Activated CD4-positive, alpha-beta T cell treated with anti-CD3 and anti-CD28 coated beads for 36 hours (primary cell): Measurements from ENCODE around the gene CHN1. TPM values are rescaled to one million over a fixed set of nuclear protein-coding genes. Genes with fewer than 3 reads are reported as not detected.

ENCODE experiments used
- ATAC-seq: fragments of 200-7000 bp; cut with Tn5 transposase; one replicate; pipeline ENCODE4 v1.10.0; 2021; ENCODE audit warnings: mild to moderate bottlenecking, moderate library complexity
- CTCF ChIA-PET: fragments of 350-600 bp; sonication (Branson Sonifier 250); formaldehyde crosslinking; loops from one replicate; lab custom pipeline; 2021; ENCODE audit warnings: antibody characterized with exemption; lab: Charles Lee
- POLR2A ChIA-PET: fragments of 350-600 bp; sonication (Branson Sonifier 250); formaldehyde crosslinking; loops from one replicate; lab custom pipeline; 2021; ENCODE audit warnings: antibody characterized with exemption, inconsistent platforms; lab: Charles Lee
- DNase-seq: peaks from one replicate; pipeline ENCODE4 v3.0.0-alpha.2; 2020
- H3K27ac Mint-ChIP-seq: one replicate; pipeline ENCODE4 v1.8.0; 2021; ENCODE audit warnings: mixed read lengths
- H3K27me3 Mint-ChIP-seq: one replicate; pipeline ENCODE4 v1.8.0; 2021; ENCODE audit warnings: mixed read lengths
- H3K36me3 Mint-ChIP-seq: one replicate; pipeline ENCODE4 v1.8.0; 2021; ENCODE audit warnings: low read depth, mixed read lengths
- H3K4me1 Mint-ChIP-seq: one replicate; pipeline ENCODE4 v1.8.0; 2021; ENCODE audit warnings: mixed read lengths
- H3K4me3 Mint-ChIP-seq: one replicate; pipeline ENCODE4 v1.8.0; 2021; ENCODE audit warnings: mild to moderate bottlenecking, moderate library complexity, mixed read lengths
- H3K9me3 Mint-ChIP-seq: one replicate; pipeline ENCODE4 v1.8.0; 2021; ENCODE audit warnings: low read depth, mixed read lengths
- intact Hi-C, 2 experiments: fragments of 100-400 bp; cut with DNase I in 1 of 2; cut with micrococcal nuclease in 1 of 2; formaldehyde crosslinking; loops; one replicate each; pipeline versions ENCODE4 v1.14.2 to v1.15.1; 2022 to 2024; cut with DNase I, micrococcal nuclease
- total RNA-seq, 2 experiments: library from RNA; stranded (reverse); gene quantifications; one replicate each; pipeline ENCODE4 v1.2.3, GENCODE V29; 2021

The CHN1 gene
- total RNA-seq, 2 experiments from 2014 or later = 3.8 TPM

DNA sequence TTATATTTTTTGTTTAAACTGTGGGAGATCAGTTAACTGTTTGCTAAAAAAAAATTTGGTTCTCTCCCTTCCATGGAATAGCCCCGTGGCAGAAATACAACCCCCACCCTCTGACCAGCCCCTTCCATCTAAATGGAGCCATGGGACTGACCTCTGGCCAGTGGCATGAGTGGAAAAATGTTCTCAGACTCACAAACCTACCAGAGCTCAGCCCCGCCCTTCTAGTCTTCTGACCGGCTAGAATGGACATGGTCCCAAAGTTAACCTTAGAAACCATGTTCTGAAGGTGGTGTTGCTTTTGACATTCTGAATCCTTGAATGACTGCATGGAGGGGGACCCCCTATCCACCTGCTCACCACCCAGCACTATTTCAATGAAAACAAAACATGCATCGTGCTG is 239.6 kb downstream of the CHN1 start:
- Mint-ChIP-seq H3K27ac (no peak overlapping the region), H3K9me3 (no peaks in the 10 kb centered on the region), H3K36me3 (no peaks in the 10 kb centered on the region), H3K27me3 (no peaks in the 10 kb centered on the region), H3K4me3 (no peak overlapping the region), H3K4me1 (peaks cover 5% of the 10 kb centered on the region)
- intact Hi-C loops = no loop called here
- DNase-seq = no peak
- ChIA-PET POLR2A (no interaction called here), CTCF (interaction anchor here (0.6 to 4.7 kb wide), 4 partner anchors 10 to 31 kb away, joined by 3 to 38 read pairs (median 10); no protein-coding TSS in a partner anchor)
- no peak for ATAC-seq

DNA sequence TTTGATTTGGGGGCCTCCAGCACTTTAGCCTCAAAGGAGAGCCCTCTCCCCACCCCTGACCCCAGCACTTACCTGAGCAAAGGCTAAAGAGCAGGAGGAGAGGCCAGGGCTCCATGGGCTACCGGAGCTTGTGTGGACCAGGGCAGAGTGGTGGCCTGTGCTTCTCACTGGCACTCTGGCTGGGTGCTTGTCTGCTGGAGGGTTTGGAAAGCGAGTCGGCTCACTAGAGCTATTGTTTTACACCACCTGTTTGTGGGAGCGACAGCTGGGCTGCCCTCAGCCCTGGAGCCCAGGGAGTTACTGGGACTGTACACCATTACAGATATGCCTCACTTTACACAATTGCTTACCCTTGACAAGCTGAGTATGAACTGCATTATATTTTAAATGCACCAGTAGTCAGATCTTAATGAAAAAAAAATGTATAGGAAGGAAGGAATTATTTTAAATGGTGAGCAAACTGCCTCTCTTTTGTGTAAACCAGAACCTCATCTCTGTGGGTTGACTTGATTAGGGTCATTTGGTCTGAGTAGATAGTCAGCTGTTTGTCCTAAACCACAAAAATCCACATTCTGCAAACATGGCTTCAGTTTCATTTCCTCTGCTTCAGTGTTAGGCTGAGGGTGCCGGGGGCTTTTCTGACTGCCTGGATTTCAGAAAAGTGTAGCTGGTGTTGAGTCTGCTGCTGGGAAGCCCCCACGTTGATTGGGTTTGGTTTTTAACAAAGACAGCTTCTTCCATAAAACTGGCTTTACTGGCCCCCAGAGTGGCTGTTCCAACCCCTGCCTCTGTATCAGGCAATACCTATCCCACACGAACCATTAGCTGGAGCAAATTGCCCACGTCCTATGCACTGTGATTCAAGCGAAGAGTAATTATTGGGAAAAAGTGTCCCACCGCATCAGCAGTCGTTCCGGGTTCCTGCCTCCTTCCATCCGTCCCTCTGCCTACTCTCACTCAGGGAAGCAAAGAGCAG is 240.6 kb downstream of the CHN1 start, which contains the start of gene CHRNA1:
CHRNA1 (minus strand) TSS at position 193 of the 976 bp plus-strand sequence; CDS start at position 115, 78 bp downstream.
- H3K36me3 Mint-ChIP-seq = no peaks in the 10 kb centered on the region
- H3K27me3 Mint-ChIP-seq = no peaks in the 10 kb centered on the region
- no peaks in the 10 kb centered on the region for H3K9me3 Mint-ChIP-seq
- POLR2A ChIA-PET = no interaction called here
- intact Hi-C loops = no loop called here
- CTCF ChIA-PET = interaction anchor here (0.7 to 4.7 kb wide), 5 partner anchors 9 to 241 kb away, joined by 3 to 38 read pairs (median 3); no protein-coding TSS in a partner anchor
- H3K27ac Mint-ChIP-seq = no peak within 1 kb of the TSS
- no peak for DNase-seq
- H3K4me1 Mint-ChIP-seq = peaks cover 5% of the 10 kb centered on the region
- no peak for ATAC-seq
- H3K4me3 Mint-ChIP-seq = no peak within 1 kb of the TSS

DNA sequence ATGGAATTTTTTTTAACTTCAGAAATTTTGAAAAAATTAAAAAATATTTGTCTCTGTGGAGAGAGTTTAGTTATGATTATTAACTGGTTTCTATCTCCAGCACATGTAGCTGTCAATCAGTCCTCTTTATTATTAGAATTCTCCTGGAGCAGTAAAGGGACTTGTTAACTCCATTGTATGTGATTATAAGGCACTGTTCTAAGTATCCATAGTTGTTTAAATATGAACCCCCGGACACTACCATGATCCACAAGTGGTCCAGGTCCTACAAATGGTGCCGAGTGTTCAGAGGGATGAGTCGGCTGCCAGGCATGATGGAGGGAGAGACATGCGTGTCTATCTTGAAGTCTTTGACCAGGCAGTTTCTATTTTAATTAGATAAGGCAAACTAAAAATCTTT is 241.4 kb downstream of the CHN1 start:
- ATAC-seq (no peak), DNase-seq (no peak)
- H3K9me3 Mint-ChIP-seq = no peaks in the 10 kb centered on the region
- no peaks in the 10 kb centered on the region for H3K27me3 Mint-ChIP-seq
- H3K27ac Mint-ChIP-seq = no peak overlapping the region
- intact Hi-C loops = no loop called here
- ChIA-PET CTCF (interaction anchor here (1.4 to 4.7 kb wide), 3 partner anchors 8 to 15 kb away, joined by 8 to 38 read pairs (median 16); no protein-coding TSS in a partner anchor), POLR2A (no interaction called here)
- peaks cover 5% of the 10 kb centered on the region for H3K4me1 Mint-ChIP-seq
- H3K4me3 Mint-ChIP-seq = no peak overlapping the region
- no peaks in the 10 kb centered on the region for H3K36me3 Mint-ChIP-seq

DNA sequence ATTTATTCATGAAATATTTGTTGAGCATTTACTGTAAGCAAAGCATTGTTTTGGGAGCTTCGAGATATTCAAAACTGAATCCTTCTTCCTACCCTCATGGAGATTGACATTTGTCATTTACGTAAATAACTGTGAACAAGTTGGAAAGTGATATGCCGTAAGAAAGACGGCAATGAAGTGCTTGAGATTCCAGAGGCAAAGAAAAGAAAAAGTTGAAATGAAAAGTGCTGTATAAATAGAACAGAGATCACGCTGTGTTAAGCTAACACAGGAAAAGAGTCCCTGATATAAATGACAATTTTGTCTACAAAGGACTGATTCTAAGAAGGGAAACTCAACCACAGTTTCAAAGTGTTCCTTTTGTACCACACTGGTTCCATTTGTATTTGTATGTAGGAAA is 242.7 kb downstream of the CHN1 start:
- Mint-ChIP-seq H3K27me3 (no peaks in the 10 kb centered on the region), H3K4me3 (no peak overlapping the region), H3K27ac (no peak overlapping the region), H3K9me3 (no peaks in the 10 kb centered on the region), H3K36me3 (no peaks in the 10 kb centered on the region), H3K4me1 (peaks cover 5% of the 10 kb centered on the region)
- DNase-seq (no peak), ATAC-seq (no peak)
- ChIA-PET CTCF (interaction anchor here (1.4 to 4.7 kb wide), 3 partner anchors 9 to 13 kb away, joined by 8 to 38 read pairs (median 8); no protein-coding TSS in a partner anchor), POLR2A (no interaction called here)
- intact Hi-C loops = no loop called here

DNA sequence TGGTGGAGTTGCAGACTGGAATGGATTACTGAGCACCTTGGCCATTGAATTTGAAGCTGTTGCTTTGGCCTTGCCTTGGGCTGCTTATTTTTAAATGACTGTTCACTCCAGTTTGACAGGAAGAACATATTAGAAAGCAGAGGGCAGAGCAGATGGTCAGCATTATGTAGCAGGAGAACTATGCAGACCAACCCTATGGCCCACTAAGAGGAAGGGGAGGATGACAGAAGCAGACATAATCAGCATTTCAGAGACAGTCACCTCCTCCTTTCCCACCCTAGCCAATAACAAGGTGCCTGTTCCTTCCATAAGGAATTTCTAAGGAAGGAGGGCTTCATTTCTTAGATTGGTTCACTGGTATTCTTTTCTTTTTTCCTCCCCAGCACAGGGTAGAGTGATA is 243.3 kb downstream of the CHN1 start:
- intact Hi-C loops = no loop called here
- POLR2A ChIA-PET = no interaction called here
- Mint-ChIP-seq H3K27me3 (no peaks in the 10 kb centered on the region), H3K9me3 (no peaks in the 10 kb centered on the region), H3K27ac (no peak overlapping the region), H3K4me3 (no peak overlapping the region), H3K4me1 (peaks cover 5% of the 10 kb centered on the region), H3K36me3 (no peaks in the 10 kb centered on the region)
- DNase-seq = no peak
- CTCF ChIA-PET = interaction anchor here (1.6 to 4.7 kb wide), 2 partner anchors 13 to 14 kb away, joined by 8 to 38 read pairs; no protein-coding TSS in a partner anchor
- no peak for ATAC-seq

DNA sequence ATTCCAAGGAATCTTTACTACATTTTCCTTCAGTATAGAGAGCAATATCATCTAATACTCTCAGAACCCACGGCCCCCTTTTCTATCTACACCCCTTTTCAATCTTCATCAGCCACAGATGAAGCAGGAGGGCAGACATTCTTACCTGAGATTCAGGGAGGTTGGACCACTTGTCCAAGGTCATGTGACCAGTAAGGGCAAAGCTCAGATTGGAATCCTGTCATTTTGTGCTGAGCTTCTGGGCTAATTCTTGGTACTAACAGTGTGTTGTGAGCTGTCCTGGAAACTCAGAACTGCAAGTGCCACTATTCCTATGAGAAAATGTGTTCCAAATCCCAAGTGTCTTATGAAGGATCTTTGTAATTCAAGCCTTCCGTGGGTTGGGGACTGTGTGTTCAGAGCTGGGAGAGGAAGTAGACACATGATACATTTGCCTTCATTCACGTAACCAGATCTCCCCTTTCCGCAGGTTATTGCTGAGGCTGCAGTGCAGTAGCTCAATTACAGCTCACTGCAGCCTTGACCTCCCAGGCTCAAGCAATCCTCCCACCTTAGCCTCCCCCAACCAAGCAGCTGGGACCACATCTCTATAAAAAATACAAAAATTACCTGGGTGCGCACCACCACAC is 244.2 kb downstream of the CHN1 start:
- Mint-ChIP-seq H3K9me3 (no peaks in the 10 kb centered on the region), H3K4me1 (peaks cover 5% of the 10 kb centered on the region), H3K36me3 (no peaks in the 10 kb centered on the region), H3K4me3 (no peak overlapping the region), H3K27me3 (no peaks in the 10 kb centered on the region), H3K27ac (no peak overlapping the region)
- intact Hi-C loops = no loop called here
- ATAC-seq = no peak
- CTCF ChIA-PET = interaction anchor here (0.7 kb wide), 1 partner anchor 13 kb away, joined by 3 read pairs; no protein-coding TSS in a partner anchor
- DNase-seq = no peak
- POLR2A ChIA-PET = no interaction called here

DNA sequence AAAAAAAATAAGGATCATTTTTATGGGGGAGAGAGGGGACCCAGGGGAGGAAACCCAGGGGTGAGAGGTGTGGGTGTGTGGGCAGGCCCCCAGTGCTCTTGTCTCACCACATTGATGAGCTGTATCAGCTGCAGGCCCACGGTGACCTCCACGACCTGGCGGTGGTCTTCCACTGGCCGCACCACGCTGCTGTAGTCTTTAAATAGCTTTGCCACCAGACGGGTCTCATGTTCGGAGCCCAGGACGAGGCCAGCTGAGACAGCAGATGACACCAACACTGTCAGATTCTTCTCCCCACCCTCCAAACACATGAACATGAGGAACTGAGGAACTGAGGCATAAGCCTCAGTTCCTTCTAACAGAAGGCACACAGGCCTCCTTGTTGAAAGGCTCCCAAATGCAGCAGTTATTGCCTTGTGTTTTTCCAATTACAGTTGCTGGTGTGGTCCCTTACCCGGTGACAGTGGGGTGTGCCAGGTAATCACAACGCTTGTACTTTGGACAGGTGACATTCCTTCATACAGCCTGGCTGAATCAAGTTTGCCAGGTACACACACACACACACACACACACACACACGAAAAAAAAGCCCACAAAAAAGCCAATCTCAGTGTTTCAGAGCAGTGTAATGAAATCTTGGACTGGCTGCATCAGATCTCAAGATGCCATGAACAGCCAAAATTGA is 245.7 kb downstream of the CHN1 start:
- no peak overlapping the region for H3K4me3 Mint-ChIP-seq
- ChIA-PET POLR2A (no interaction called here), CTCF (interaction anchor here (1.4 kb wide), 2 partner anchors 11 kb away, joined by 3 to 6 read pairs; no protein-coding TSS in a partner anchor)
- DNase-seq (no peak), ATAC-seq (no peak)
- no peak overlapping the region for H3K27ac Mint-ChIP-seq
- intact Hi-C loops = loop anchor here in 1 of 2 experiments (10.0 kb wide), 1 partner anchor 125 kb away; no protein-coding TSS in a partner anchor
- H3K4me1 Mint-ChIP-seq = peaks cover 5% of the 10 kb centered on the region
- no peaks in the 10 kb centered on the region for H3K9me3 Mint-ChIP-seq
- no peaks in the 10 kb centered on the region for H3K36me3 Mint-ChIP-seq
- no peaks in the 10 kb centered on the region for H3K27me3 Mint-ChIP-seq

DNA sequence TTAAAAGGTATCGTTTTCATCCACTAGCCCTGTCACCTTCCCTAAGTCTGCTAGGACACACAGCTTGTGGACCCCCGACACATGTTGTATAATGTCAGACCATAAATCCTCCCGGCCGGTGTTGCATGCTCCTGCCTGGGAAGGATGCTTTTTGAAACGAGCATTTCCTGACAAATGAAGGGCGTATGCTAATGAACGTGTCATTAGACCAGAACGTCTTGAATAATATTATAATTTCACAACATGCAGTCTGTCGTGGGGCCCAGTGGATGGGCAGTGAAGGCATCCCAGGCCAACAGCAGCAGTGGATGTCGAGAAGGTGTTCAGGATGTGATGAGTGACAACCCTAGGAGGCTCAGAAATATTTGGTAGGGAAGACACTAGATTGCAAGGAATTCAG is 248.4 kb downstream of the CHN1 start:
- Mint-ChIP-seq H3K36me3 (no peaks in the 10 kb centered on the region), H3K27me3 (no peaks in the 10 kb centered on the region), H3K9me3 (no peaks in the 10 kb centered on the region), H3K27ac (no peak overlapping the region), H3K4me3 (no peak overlapping the region), H3K4me1 (peaks cover 18% of the 10 kb centered on the region)
- DNase-seq (no peak), ATAC-seq (no peak)
- POLR2A ChIA-PET = no interaction called here
- CTCF ChIA-PET = no interaction called here
- intact Hi-C loops = loop anchor here in 1 of 2 experiments (10.0 kb wide), 1 partner anchor 122 kb away; no protein-coding TSS in a partner anchor

DNA sequence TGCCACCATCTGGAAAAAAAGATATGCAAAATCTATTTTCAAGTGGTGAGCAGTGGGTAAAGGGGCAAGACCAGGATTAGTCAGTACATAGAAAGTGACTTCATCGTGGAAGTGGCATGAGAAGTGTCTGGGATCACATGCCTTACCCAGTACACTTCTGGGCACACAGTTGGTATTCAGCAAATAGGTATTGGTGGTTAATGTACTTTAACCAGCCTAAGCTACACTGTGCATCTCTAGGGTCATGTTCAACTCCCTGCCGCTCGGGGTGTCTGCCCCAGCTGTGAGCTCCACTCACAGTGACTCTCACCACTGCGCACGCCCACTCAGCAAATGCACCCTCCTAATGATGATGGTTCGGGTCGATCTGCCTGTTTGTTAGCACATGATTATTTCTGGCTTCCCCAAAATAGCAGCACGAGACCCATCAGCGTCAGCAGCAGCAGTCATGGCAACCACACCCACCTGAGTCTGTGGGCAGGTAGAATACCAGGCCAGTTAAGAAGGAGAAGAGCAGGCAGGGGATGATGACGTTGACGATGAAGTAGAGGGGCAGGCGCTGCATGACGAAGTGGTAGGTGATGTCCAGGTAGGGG is 252.0 kb downstream of the CHN1 start:
- no peaks in the 10 kb centered on the region for H3K36me3 Mint-ChIP-seq
- DNase-seq (peak; percentile 30), ATAC-seq (peak; percentile 40)
- peaks cover 39% of the 10 kb centered on the region for H3K4me1 Mint-ChIP-seq
- intact Hi-C loops = loop anchor here (2.0 to 10.0 kb wide), 5 partner anchors 26 to 414 kb away; partner anchors contain the start of gene ATF2 (in 1 of the 2)
- no peaks in the 10 kb centered on the region for H3K9me3 Mint-ChIP-seq
- POLR2A ChIA-PET = interaction anchor here (0.6 to 0.7 kb wide), 2 partner anchors 32 to 78 kb away, joined by 3 to 5 read pairs; no protein-coding TSS in a partner anchor
- H3K27ac Mint-ChIP-seq = peak overlapping the region; percentile 86
- H3K4me3 Mint-ChIP-seq = no peak overlapping the region
- CTCF ChIA-PET = interaction anchor here (0.6 to 1.5 kb wide), 4 partner anchors 13 to 55 kb away, joined by 3 to 5 read pairs (median 4); no protein-coding TSS in a partner anchor
- no peaks in the 10 kb centered on the region for H3K27me3 Mint-ChIP-seq

DNA sequence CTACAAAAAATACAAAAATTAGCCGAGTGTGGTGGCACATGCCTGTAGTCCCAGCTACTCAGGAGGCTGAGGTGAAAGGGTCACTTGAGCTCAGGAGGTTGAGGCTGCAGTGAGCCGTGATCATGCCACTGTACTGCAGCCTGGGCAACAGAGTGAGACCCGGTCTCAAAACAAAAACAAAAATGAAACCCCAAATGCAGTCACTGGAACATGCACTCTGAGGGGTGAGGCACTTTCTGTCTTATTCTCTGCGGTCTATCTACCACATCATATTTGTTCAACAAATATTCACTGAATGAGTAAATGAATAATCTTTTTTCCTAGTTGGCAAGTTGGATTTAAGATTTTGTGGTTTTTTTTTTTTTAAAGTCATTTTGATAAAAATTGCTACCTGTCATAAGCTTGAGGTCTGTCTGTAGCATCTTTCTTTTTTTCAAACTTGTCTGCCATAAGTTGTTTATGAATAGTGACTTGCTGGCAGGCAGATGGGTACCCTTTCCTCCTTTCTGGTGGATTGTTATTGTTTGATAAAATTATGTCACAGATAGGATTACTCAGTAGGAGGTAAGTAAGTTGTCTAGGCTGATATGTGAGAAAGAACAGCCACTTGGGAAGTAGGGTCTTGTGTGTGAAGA is 252.7 kb downstream of the CHN1 start:
- no peak overlapping the region for H3K4me3 Mint-ChIP-seq
- peak overlapping the region; percentile 86 for H3K27ac Mint-ChIP-seq
- H3K27me3 Mint-ChIP-seq = no peaks in the 10 kb centered on the region
- peak; percentile 78 for ATAC-seq
- peaks cover 39% of the 10 kb centered on the region for H3K4me1 Mint-ChIP-seq
- intact Hi-C loops = loop anchor here (1.0 to 10.0 kb wide), 8 partner anchors 26 to 415 kb away; partner anchors contain the start of gene ATF2 (in 1 of the 2)
- DNase-seq = peak; percentile 51
- ChIA-PET CTCF (interaction anchor here (1.0 to 1.2 kb wide), 2 partner anchors 42 to 54 kb away, joined by 3 to 4 read pairs; no protein-coding TSS in a partner anchor), POLR2A (interaction anchor here (0.7 kb wide), 2 partner anchors 44 to 79 kb away, joined by 3 to 5 read pairs; no protein-coding TSS in a partner anchor)
- no peaks in the 10 kb centered on the region for H3K36me3 Mint-ChIP-seq
- no peaks in the 10 kb centered on the region for H3K9me3 Mint-ChIP-seq
